OCI-LY7 (cell line): ENCODE measurements around the gene JAKMIP3.

ENCODE experiments used
- CTCF ChIP-seq: fragments of 200-600 bp; sonication (generic); conservative IDR thresholded peaks from 2 replicates; pipeline ENCODE4 v1.5.1; 2014; ENCODE audit warnings: mild to moderate bottlenecking, antibody characterized with exemption, low read length, moderate library complexity, mixed read lengths
- EZH2phosphoT487 ChIP-seq: fragments of 200-600 bp; sonication (generic); IDR thresholded peaks from 2 replicates; pipeline ENCODE4 v1.6.1; 2018; ENCODE audit warnings: low read depth, borderline replicate concordance, mild to moderate bottlenecking, mixed run types, antibody characterized with exemption, low read length, moderate library complexity, mixed read lengths

- TF ChIP-seq CTCF: no peak
- no peak for TF ChIP-seq EZH2phosphoT487
Measured at GRCh38 chr10:132056663-132057062, 9.1 kb upstream of the JAKMIP3 start.
